GM21529 (cell line): Measurements from ENCODE around the gene SLC9C1.

Source experiments
- ATAC-seq: cut with Tn5 transposase; IDR thresholded peaks from one replicate; pipeline ENCODE4 v1.9.1; 2021; ENCODE audit not compliant: unreplicated experiment

Gene SLC9C1

GRCh38 chr3:112293368-112294321 lies at the start of gene SLC9C1:
Gene SLC9C1 (minus strand): TSS chr3:112294216. CDS start chr3:112286791, 7,425 bp downstream.
- ATAC-seq = peak; percentile 57

GRCh38 chr3:112341386-112341785 lies 47.4 kb upstream of the SLC9C1 start:
- ATAC-seq = no peak

- no peak for ATAC-seq
Observed at GRCh38 chr3:112339609-112340008, 45.6 kb upstream of the SLC9C1 start.

GRCh38 chr3:112339134-112339533 lies 45.1 kb upstream of the SLC9C1 start:
- ATAC-seq = no peak

- ATAC-seq = no peak
Observed at GRCh38 chr3:112338727-112339056, 44.7 kb upstream of the SLC9C1 start.

- ATAC-seq = no peak
Observed at GRCh38 chr3:112338021-112338726, 44.2 kb upstream of the SLC9C1 start.

- no peak for ATAC-seq
Observed at GRCh38 chr3:112335434-112335781, 41.4 kb upstream of the SLC9C1 start.

GRCh38 chr3:112334691-112335433 lies 40.8 kb upstream of the SLC9C1 start:
- ATAC-seq = no peak

- ATAC-seq = peak; percentile 42
Observed at GRCh38 chr3:112333381-112334317, 39.6 kb upstream of the SLC9C1 start.

GRCh38 chr3:112333002-112333380 lies 39.0 kb upstream of the SLC9C1 start, which contains the start of gene CD200:
Gene CD200 (plus strand): TSS chr3:112333156. CDS start chr3:112333213, 57 bp downstream.
- ATAC-seq = peak; percentile 82

GRCh38 chr3:112331851-112332250 lies 37.8 kb upstream of the SLC9C1 start:
- no peak for ATAC-seq

GRCh38 chr3:112327371-112327951 lies 33.4 kb upstream of the SLC9C1 start:
- peak; percentile 100 for ATAC-seq

- no peak for ATAC-seq
Observed at GRCh38 chr3:112321867-112322652, 28.0 kb upstream of the SLC9C1 start.

GRCh38 chr3:112320691-112321090 lies 26.7 kb upstream of the SLC9C1 start:
- no peak for ATAC-seq

- ATAC-seq = no peak
Observed at GRCh38 chr3:112319516-112320276, 25.7 kb upstream of the SLC9C1 start.

- no peak for ATAC-seq
Observed at GRCh38 chr3:112315791-112316190, 21.8 kb upstream of the SLC9C1 start.

- ATAC-seq = no peak
Observed at GRCh38 chr3:112314649-112315048, 20.6 kb upstream of the SLC9C1 start.

GRCh38 chr3:112308151-112308911 lies 14.3 kb upstream of the SLC9C1 start:
- ATAC-seq = no peak
